GM23338 (cell line): ENCODE data around the gene DCN.

Experiments used
- CREB1 ChIP-seq: fragments of 250-450 bp; sonication (Bioruptor Pico); IDR thresholded peaks from 2 replicates; pipeline ENCODE4 v1.5.0; 2020; ENCODE audit warnings: low read depth, mild to moderate bottlenecking, moderate library complexity
- CTCF ChIP-seq, 2 experiments: fragments of 200-600 bp in 1 of 2; sonication (generic) in 1 of 2; conservative IDR thresholded peaks; 2 replicates each; pipeline versions ENCODE4 v1.5.1 to v1.6.1; 2016 to 2017; ENCODE audit warnings: antibody characterized with exemption in 2 of 2, low read depth in 2 of 2, mild to moderate bottlenecking in 2 of 2, moderate library complexity in 1 of 2
- EZH2 ChIP-seq: fragments of 200-600 bp; sonication (generic); IDR thresholded peaks from one replicate; pipeline ENCODE4 v1.8.0; 2017; ENCODE audit warnings: antibody characterized with exemption, mild to moderate bottlenecking, low read depth; ENCODE audit not compliant: unreplicated experiment
- EZH2phosphoT487 ChIP-seq: fragments of 200-600 bp; sonication (generic); IDR thresholded peaks from one replicate; pipeline ENCODE4 v1.8.1; 2018; ENCODE audit warnings: antibody characterized with exemption; ENCODE audit not compliant: unreplicated experiment
- JUNB ChIP-seq: IDR thresholded peaks from one replicate; pipeline ENCODE4 v1.6.1; 2016; ENCODE audit warnings: antibody characterized with exemption; ENCODE audit not compliant: unreplicated experiment
- NANOG ChIP-seq: IDR thresholded peaks from 2 replicates; pipeline ENCODE4 v1.6.1; 2016; ENCODE audit warnings: antibody characterized with exemption, borderline replicate concordance
- POLR2AphosphoS5 ChIP-seq: IDR thresholded peaks from 2 replicates; pipeline ENCODE4 v1.6.1; 2016; ENCODE audit warnings: antibody characterized with exemption, low read depth
- STAT1 ChIP-seq: IDR thresholded peaks from one replicate; pipeline ENCODE4 v1.6.1; 2016; ENCODE audit warnings: antibody characterized with exemption; ENCODE audit not compliant: unreplicated experiment
- ZNF114 ChIP-seq: fragments of 250-450 bp; sonication (Bioruptor Pico); IDR thresholded peaks from 2 replicates; pipeline ENCODE4 v1.5.0; 2020; ENCODE audit warnings: mild to moderate bottlenecking, moderate library complexity
- ZNF331 ChIP-seq: fragments of 250-450 bp; sonication (Bioruptor Pico); IDR thresholded peaks from 2 replicates; pipeline ENCODE4 v1.5.0; 2020; ENCODE audit warnings: low read depth, mild to moderate bottlenecking, moderate library complexity
- ZNF462 ChIP-seq: fragments of 250-450 bp; sonication (Bioruptor Pico); IDR thresholded peaks from 2 replicates; pipeline ENCODE4 v1.5.0; 2020; ENCODE audit warnings: mild to moderate bottlenecking, moderate library complexity
- TF ChIP-seq, protein P1 (sequence below): IDR thresholded peaks from 2 replicates; pipeline ENCODE4 v1.6.1; 2016; ENCODE audit warnings: antibody characterized with exemption
- TF ChIP-seq, protein P2 (sequence below): IDR thresholded peaks from one replicate; pipeline ENCODE4 v1.6.1; 2018; ENCODE audit warnings: antibody characterized with exemption; ENCODE audit not compliant: unreplicated experiment

GRCh38 chr12:91120781-91121180 lies 61.8 kb downstream of the DCN start:
- TF ChIP-seq JUNB (no peak), CTCF (conservative IDR thresholded peaks at IDR 0.05; ENCODE audit: low read depth in 2 of 2) (no peak), POLR2AphosphoS5 (no peak), EZH2phosphoT487 (no peak), EZH2 (no peak), CREB1 (no peak), ZNF114 (no peak), ZNF331 (CRISPR knock-in tag) (no peak), ZNF462 (CRISPR knock-in tag) (no peak), STAT1 (no peak), NANOG (no peak)
- TF ChIP-seq, protein P1, sequence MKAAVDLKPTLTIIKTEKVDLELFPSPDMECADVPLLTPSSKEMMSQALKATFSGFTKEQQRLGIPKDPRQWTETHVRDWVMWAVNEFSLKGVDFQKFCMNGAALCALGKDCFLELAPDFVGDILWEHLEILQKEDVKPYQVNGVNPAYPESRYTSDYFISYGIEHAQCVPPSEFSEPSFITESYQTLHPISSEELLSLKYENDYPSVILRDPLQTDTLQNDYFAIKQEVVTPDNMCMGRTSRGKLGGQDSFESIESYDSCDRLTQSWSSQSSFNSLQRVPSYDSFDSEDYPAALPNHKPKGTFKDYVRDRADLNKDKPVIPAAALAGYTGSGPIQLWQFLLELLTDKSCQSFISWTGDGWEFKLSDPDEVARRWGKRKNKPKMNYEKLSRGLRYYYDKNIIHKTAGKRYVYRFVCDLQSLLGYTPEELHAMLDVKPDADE = no peak
- TF ChIP-seq, protein P2, sequence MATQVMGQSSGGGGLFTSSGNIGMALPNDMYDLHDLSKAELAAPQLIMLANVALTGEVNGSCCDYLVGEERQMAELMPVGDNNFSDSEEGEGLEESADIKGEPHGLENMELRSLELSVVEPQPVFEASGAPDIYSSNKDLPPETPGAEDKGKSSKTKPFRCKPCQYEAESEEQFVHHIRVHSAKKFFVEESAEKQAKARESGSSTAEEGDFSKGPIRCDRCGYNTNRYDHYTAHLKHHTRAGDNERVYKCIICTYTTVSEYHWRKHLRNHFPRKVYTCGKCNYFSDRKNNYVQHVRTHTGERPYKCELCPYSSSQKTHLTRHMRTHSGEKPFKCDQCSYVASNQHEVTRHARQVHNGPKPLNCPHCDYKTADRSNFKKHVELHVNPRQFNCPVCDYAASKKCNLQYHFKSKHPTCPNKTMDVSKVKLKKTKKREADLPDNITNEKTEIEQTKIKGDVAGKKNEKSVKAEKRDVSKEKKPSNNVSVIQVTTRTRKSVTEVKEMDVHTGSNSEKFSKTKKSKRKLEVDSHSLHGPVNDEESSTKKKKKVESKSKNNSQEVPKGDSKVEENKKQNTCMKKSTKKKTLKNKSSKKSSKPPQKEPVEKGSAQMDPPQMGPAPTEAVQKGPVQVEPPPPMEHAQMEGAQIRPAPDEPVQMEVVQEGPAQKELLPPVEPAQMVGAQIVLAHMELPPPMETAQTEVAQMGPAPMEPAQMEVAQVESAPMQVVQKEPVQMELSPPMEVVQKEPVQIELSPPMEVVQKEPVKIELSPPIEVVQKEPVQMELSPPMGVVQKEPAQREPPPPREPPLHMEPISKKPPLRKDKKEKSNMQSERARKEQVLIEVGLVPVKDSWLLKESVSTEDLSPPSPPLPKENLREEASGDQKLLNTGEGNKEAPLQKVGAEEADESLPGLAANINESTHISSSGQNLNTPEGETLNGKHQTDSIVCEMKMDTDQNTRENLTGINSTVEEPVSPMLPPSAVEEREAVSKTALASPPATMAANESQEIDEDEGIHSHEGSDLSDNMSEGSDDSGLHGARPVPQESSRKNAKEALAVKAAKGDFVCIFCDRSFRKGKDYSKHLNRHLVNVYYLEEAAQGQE = no peak
